ENCODE results near the gene AEBP1. TPM values are rescaled to one million over a fixed set of nuclear protein-coding genes. Genes with fewer than 3 reads are reported as not detected.
A peak's percentile ranks its signal among the peaks of the same experiment; 100 is the strongest.

The AEBP1 gene
- total and polyA plus RNA-seq, 9 of the 15 experiments (the other 6 are each of a cell fraction or from before 2014, with no cell fraction given): 0.03 to 0.78 (median 0.30) TPM; not detected in 2

DNA sequence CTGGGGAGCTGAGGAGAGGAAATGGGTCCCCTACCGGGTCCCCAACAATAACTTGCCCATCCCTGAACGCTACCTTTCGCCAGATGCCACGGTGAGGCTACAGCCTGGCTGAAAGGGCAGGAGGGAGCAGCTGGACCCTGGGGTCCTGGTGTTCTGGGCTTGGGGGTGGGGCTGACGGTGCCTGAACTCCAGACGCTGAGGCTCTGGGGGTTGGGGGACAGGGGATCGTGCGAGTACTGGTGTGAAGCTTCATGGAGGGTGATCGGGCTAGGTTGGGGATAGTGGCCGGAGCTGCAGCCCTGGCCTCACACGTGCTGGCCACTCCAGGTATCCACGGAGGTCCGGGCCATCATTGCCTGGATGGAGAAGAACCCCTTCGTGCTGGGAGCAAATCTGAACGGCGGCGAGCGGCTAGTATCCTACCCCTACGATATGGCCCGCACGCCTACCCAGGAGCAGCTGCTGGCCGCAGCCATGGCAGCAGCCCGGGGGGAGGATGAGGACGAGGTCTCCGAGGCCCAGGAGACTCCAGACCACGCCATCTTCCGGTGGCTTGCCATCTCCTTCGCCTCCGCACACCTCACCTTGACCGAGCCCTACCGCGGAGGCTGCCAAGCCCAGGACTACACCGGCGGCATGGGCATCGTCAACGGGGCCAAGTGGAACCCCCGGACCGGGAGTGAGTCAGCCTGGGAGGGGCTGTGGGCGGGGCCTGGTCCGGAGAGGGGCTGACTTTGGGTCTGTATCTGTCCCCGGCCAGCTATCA lies 8.3 kb downstream of the AEBP1 start (continued):
- 0 out of 2 replicates have a peak, but pooled peaks have one; percentile 18 for TF ChIP-seq RBFOX2 (IDR thresholded peaks at IDR 0.05; ENCODE audit: low read depth, low read length)
- TF ChIP-seq SP1 (CRISPR knock-in tag; IDR thresholded peaks at IDR 0.05): peak; percentile 48; the same call in 1 of the 2 replicates
- TF ChIP-seq, protein P1, sequence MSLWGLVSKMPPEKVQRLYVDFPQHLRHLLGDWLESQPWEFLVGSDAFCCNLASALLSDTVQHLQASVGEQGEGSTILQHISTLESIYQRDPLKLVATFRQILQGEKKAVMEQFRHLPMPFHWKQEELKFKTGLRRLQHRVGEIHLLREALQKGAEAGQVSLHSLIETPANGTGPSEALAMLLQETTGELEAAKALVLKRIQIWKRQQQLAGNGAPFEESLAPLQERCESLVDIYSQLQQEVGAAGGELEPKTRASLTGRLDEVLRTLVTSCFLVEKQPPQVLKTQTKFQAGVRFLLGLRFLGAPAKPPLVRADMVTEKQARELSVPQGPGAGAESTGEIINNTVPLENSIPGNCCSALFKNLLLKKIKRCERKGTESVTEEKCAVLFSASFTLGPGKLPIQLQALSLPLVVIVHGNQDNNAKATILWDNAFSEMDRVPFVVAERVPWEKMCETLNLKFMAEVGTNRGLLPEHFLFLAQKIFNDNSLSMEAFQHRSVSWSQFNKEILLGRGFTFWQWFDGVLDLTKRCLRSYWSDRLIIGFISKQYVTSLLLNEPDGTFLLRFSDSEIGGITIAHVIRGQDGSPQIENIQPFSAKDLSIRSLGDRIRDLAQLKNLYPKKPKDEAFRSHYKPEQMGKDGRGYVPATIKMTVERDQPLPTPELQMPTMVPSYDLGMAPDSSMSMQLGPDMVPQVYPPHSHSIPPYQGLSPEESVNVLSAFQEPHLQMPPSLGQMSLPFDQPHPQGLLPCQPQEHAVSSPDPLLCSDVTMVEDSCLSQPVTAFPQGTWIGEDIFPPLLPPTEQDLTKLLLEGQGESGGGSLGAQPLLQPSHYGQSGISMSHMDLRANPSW (CRISPR knock-in tag; IDR thresholded peaks at IDR 0.05): no peak
- no peak for TF ChIP-seq ZEB2 (IDR thresholded peaks at IDR 0.05)
- TF ChIP-seq SNAPC5 (CRISPR knock-in tag; IDR thresholded peaks at IDR 0.05): no peak
- TF ChIP-seq ZNF584 (CRISPR knock-in tag; IDR thresholded peaks at IDR 0.05; ENCODE audit: low read depth): no peak
- TF ChIP-seq SNRNP70 (optimal IDR thresholded peaks at IDR 0.05; ENCODE audit: low read depth, low read length): no peak
- no peak for TF ChIP-seq GATAD2B (IDR thresholded peaks at IDR 0.05; ENCODE audit: borderline replicate concordance)
- TF ChIP-seq HIVEP1 (CRISPR knock-in tag; IDR thresholded peaks at IDR 0.05): no peak
- TF ChIP-seq L3MBTL2 (IDR thresholded peaks at IDR 0.05): 0 out of 2 replicates have a peak, but pooled peaks have one; percentile 37
- TF ChIP-seq, protein P2, sequence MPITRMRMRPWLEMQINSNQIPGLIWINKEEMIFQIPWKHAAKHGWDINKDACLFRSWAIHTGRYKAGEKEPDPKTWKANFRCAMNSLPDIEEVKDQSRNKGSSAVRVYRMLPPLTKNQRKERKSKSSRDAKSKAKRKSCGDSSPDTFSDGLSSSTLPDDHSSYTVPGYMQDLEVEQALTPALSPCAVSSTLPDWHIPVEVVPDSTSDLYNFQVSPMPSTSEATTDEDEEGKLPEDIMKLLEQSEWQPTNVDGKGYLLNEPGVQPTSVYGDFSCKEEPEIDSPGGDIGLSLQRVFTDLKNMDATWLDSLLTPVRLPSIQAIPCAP (CRISPR knock-in tag; IDR thresholded peaks at IDR 0.05; ENCODE audit: borderline replicate concordance): no peak
- TF ChIP-seq, protein P3, sequence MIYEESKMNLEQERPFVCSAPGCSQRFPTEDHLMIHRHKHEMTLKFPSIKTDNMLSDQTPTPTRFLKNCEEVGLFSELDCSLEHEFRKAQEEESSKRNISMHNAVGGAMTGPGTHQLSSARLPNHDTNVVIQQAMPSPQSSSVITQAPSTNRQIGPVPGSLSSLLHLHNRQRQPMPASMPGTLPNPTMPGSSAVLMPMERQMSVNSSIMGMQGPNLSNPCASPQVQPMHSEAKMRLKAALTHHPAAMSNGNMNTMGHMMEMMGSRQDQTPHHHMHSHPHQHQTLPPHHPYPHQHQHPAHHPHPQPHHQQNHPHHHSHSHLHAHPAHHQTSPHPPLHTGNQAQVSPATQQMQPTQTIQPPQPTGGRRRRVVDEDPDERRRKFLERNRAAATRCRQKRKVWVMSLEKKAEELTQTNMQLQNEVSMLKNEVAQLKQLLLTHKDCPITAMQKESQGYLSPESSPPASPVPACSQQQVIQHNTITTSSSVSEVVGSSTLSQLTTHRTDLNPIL (CRISPR knock-in tag; IDR thresholded peaks at IDR 0.05): no peak
- TF ChIP-seq, protein P4, sequence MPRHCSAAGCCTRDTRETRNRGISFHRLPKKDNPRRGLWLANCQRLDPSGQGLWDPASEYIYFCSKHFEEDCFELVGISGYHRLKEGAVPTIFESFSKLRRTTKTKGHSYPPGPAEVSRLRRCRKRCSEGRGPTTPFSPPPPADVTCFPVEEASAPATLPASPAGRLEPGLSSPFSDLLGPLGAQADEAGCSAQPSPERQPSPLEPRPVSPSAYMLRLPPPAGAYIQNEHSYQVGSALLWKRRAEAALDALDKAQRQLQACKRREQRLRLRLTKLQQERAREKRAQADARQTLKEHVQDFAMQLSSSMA (CRISPR knock-in tag; IDR thresholded peaks at IDR 0.05): no peak
- TF ChIP-seq CTBP1 (IDR thresholded peaks at IDR 0.05; ENCODE audit: borderline replicate concordance): peak; percentile 55; the same call in 1 of the 2 replicates
- TF ChIP-seq ATF7 (IDR thresholded peaks at IDR 0.05): peak; percentile 99
- TF ChIP-seq, protein P5, sequence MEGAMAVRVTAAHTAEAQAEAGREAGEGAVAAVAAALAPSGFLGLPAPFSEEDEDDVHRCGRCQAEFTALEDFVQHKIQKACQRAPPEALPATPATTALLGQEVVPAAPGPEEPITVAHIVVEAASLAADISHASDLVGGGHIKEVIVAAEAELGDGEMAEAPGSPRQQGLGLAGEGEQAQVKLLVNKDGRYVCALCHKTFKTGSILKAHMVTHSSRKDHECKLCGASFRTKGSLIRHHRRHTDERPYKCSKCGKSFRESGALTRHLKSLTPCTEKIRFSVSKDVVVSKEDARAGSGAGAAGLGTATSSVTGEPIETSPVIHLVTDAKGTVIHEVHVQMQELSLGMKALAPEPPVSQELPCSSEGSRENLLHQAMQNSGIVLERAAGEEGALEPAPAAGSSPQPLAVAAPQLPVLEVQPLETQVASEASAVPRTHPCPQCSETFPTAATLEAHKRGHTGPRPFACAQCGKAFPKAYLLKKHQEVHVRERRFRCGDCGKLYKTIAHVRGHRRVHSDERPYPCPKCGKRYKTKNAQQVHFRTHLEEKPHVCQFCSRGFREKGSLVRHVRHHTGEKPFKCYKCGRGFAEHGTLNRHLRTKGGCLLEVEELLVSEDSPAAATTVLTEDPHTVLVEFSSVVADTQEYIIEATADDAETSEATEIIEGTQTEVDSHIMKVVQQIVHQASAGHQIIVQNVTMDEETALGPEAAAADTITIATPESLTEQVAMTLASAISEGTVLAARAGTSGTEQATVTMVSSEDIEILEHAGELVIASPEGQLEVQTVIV (CRISPR knock-in tag; IDR thresholded peaks at IDR 0.05; ENCODE audit: borderline replicate concordance): no peak
- 0 out of 2 replicates have a peak, but pooled peaks have one; percentile 2 for TF ChIP-seq CEBPG (CRISPR knock-in tag; IDR thresholded peaks at IDR 0.05)
- TF ChIP-seq CEBPG (tag; conservative IDR thresholded peaks at IDR 0.05 in 1 of 2, IDR thresholded peaks at IDR 0.05 in 1 of 2): no peak
- TF ChIP-seq XRCC4 (IDR thresholded peaks at IDR 0.05; ENCODE audit: extremely low read depth, insufficient read depth, insufficient read length): no peak
- no peak for TF ChIP-seq ZNF146 (CRISPR knock-in tag; IDR thresholded peaks at IDR 0.05; ENCODE audit: unreplicated experiment)
